ENCODE results near the gene ELOVL5. TPM values are rescaled to one million over a fixed set of nuclear protein-coding genes. Genes with fewer than 3 reads are reported as not detected.

The ELOVL5 gene
- total RNA-seq, 4 donors from 2014 or later: 14.3 to 63.1 (median 29.2) TPM

DNA sequence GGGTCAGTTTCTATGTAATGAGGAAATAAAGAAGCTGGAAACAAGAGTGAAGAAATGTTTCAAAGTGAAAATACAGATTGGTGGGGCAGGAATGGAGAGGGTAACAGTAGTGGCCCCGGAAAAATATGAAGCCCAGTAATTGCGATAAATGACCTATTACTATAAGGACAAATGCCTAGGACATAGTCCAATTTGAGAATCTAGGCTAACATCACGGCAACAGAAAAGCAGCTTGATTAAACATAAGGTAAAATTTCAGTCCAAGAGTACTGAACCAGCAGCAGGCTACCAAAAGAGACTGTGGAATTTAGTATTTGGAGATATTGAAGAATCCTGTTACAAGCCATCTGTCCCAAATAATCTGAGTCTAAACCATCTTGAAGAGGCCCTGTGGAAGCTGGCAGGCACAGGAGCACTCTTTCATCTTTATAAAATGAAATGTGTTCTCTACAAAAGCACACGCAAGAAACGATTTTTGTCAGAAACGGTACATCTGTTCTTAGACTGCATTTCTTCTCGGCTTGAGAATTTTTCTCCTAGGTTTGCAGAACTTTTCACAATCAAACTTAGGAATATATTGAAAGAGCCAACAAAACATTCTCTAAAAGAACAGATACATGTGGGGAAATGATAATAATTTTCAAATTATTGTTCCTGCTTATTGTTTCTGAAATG lies 49.3 kb downstream of the ELOVL5 start:
- Histone ChIP-seq H3K4me3 (no peak overlapping the region), H3K9me3 (no peaks in the 10 kb centered on the region), H3K27ac (no peak overlapping the region), H3K4me1 (peaks cover 6 to 45% (median 17%) of the 10 kb centered on the region in 4 donors), H3K27me3 (no peaks in the 10 kb centered on the region), H3K36me3 (no peaks in the 10 kb centered on the region)
- no peak for DNase-seq
- in situ Hi-C loops (cut with MboI; ENCODE audit: low pct_ligation_motif_present in 1 of 4, low pct_unique_long_range_greater_than_20kb in 1 of 4, low sequenced_read_pairs in 3 of 4): no loop called here
- WGBS, 2 donors (ENCODE audit: low coverage in 1 of 2): 81 to 83% methylated on average over 7 of the region's 7 CpGs
- TF ChIP-seq POLR2A (IDR thresholded peaks at IDR 0.05) (no peak), EP300 (IDR thresholded peaks at IDR 0.05; ENCODE audit: low read depth) (no peak), POLR2AphosphoS5 (IDR thresholded peaks at IDR 0.05) (no peak)
- TF ChIP-seq, protein P1, sequence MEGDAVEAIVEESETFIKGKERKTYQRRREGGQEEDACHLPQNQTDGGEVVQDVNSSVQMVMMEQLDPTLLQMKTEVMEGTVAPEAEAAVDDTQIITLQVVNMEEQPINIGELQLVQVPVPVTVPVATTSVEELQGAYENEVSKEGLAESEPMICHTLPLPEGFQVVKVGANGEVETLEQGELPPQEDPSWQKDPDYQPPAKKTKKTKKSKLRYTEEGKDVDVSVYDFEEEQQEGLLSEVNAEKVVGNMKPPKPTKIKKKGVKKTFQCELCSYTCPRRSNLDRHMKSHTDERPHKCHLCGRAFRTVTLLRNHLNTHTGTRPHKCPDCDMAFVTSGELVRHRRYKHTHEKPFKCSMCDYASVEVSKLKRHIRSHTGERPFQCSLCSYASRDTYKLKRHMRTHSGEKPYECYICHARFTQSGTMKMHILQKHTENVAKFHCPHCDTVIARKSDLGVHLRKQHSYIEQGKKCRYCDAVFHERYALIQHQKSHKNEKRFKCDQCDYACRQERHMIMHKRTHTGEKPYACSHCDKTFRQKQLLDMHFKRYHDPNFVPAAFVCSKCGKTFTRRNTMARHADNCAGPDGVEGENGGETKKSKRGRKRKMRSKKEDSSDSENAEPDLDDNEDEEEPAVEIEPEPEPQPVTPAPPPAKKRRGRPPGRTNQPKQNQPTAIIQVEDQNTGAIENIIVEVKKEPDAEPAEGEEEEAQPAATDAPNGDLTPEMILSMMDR (IDR thresholded peaks at IDR 0.05): no peak
- intact Hi-C loops (cut with DNase I; ENCODE audit: low total_unique reads): loop anchor here (10.0 kb wide), 1 partner anchor 45 kb away; the partner anchor contains the start of gene ELOVL5

DNA sequence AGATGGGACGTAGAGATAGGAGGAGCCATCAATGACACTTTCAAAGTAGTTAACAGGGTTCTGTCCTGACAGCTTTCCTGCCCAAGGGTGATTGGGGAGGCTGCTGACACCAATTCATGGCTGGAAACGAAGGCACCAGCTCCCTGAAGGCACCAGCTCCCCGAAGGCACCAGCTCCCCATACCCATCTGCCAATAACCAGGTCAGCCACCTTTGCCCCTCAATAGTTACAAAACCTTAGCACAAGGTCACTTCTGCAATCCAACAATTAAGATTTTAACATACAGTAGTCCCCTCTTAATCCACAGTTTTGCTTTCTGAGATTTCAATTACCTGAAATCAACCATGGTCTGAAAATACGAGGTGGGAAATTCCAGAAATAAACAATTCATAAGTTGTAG lies 51.7 kb downstream of the ELOVL5 start:
- no peak for DNase-seq
- H3K4me1 ChIP-seq: peaks cover 6 to 28% (median 13%) of the 10 kb centered on the region in 4 donors
- no peak overlapping the region for H3K4me3 ChIP-seq
- intact Hi-C loops (cut with DNase I; ENCODE audit: low total_unique reads) (loop anchor here (10.0 kb wide), 1 partner anchor 48 kb away; the partner anchor contains the start of gene ELOVL5), in situ Hi-C loops (cut with MboI; ENCODE audit: low pct_ligation_motif_present in 1 of 4, low pct_unique_long_range_greater_than_20kb in 1 of 4, low sequenced_read_pairs in 3 of 4) (no loop called here)
- no peak for TF ChIP-seq POLR2A (IDR thresholded peaks at IDR 0.05)
- TF ChIP-seq, protein P1 (IDR thresholded peaks at IDR 0.05): no peak
- TF ChIP-seq POLR2AphosphoS5 (IDR thresholded peaks at IDR 0.05): no peak
- no peak for TF ChIP-seq EP300 (IDR thresholded peaks at IDR 0.05; ENCODE audit: low read depth)
- H3K9me3 ChIP-seq: no peaks in the 10 kb centered on the region
- H3K27me3 ChIP-seq: no peaks in the 10 kb centered on the region
- 79 to 82% methylated on average over 2 to 4 of the region's 4 CpGs for WGBS, 2 donors (ENCODE audit: low coverage in 1 of 2)
- H3K36me3 ChIP-seq: no peaks in the 10 kb centered on the region
- H3K27ac ChIP-seq: no peak overlapping the region

- in situ Hi-C loops (cut with MboI; ENCODE audit: low pct_ligation_motif_present in 1 of 4, low pct_unique_long_range_greater_than_20kb in 1 of 4, low sequenced_read_pairs in 3 of 4): no loop called here
- 85 to 86% methylated on average over 1 of the region's 1 CpG for WGBS, 2 donors (ENCODE audit: low coverage in 1 of 2)
- Histone ChIP-seq H3K36me3 (no peaks in the 10 kb centered on the region), H3K9me3 (no peaks in the 10 kb centered on the region), H3K4me1 (peaks cover 0 to 10% (median 1%) of the 10 kb centered on the region in 4 donors), H3K27ac (no peak overlapping the region), H3K27me3 (no peaks in the 10 kb centered on the region), H3K4me3 (no peak overlapping the region)
- TF ChIP-seq, protein P1 (IDR thresholded peaks at IDR 0.05): no peak
- TF ChIP-seq POLR2AphosphoS5 (IDR thresholded peaks at IDR 0.05) (no peak), POLR2A (IDR thresholded peaks at IDR 0.05) (no peak), EP300 (IDR thresholded peaks at IDR 0.05; ENCODE audit: low read depth) (no peak)
- DNase-seq: no peak
- intact Hi-C loops (cut with DNase I; ENCODE audit: low total_unique reads): loop anchor here (10.0 kb wide), 1 partner anchor 50 kb away; the partner anchor contains the start of gene ELOVL5
Measured at GRCh38 chr6:53295176-53295575, 53.6 kb downstream of the ELOVL5 start.

DNA sequence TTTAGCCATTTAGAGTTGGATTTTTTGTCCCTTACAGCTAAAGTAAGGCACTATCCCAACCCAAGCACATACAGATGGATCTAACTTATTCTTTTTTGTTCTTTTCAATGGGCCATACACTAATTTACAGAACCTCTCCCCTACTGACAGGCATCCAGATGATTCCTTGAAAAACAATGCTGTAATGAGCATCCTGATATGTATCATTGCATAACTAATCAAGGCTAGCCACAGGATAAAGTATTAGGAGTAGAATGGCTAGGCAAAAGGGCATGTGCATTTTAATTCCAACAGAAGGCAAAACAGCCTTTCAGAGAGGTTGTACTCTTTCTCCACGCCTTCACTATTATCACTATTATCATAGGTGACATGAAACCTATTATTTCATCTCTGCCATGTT lies 54.1 kb downstream of the ELOVL5 start:
- no peaks in the 10 kb centered on the region for H3K36me3 ChIP-seq
- no peak overlapping the region for H3K4me3 ChIP-seq
- H3K27ac ChIP-seq: no peak overlapping the region
- H3K27me3 ChIP-seq: no peaks in the 10 kb centered on the region
- no peak for DNase-seq
- 86 to 100% methylated on average over 1 of the region's 1 CpG for WGBS, 2 donors (ENCODE audit: low coverage in 1 of 2)
- H3K9me3 ChIP-seq: no peaks in the 10 kb centered on the region
- TF ChIP-seq, protein P1 (IDR thresholded peaks at IDR 0.05): no peak
- TF ChIP-seq EP300 (IDR thresholded peaks at IDR 0.05; ENCODE audit: low read depth): no peak
- no peak for TF ChIP-seq POLR2AphosphoS5 (IDR thresholded peaks at IDR 0.05)
- TF ChIP-seq POLR2A (IDR thresholded peaks at IDR 0.05): no peak
- intact Hi-C loops (cut with DNase I; ENCODE audit: low total_unique reads) (loop anchor here (10.0 kb wide), 1 partner anchor 50 kb away; the partner anchor contains the start of gene ELOVL5), in situ Hi-C loops (cut with MboI; ENCODE audit: low pct_ligation_motif_present in 1 of 4, low pct_unique_long_range_greater_than_20kb in 1 of 4, low sequenced_read_pairs in 3 of 4) (no loop called here)
- peaks cover 0 to 5% (median 0%) of the 10 kb centered on the region in 4 donors for H3K4me1 ChIP-seq
